Stimulated activated CD8-positive, alpha-beta memory T cell treated with anti-CD3 and anti-CD28 coated beads, Interleukin-12 subunit alpha, Interleukin-12 subunit beta, amount 100 ng/mL, for 1 hour (primary cell): Measurements from ENCODE around the gene PF4V1.
"Not testable (repeated sequence)": the region's sequence is repeated elsewhere in the genome, so short reads cannot be mapped to it uniquely, and the experiment has no call there.

Source experiments
- DNase-seq: peaks from one replicate; pipeline ENCODE4 v3.0.0-alpha.2; 2020; ENCODE audit warnings: low read depth

The PF4V1 gene

DNA sequence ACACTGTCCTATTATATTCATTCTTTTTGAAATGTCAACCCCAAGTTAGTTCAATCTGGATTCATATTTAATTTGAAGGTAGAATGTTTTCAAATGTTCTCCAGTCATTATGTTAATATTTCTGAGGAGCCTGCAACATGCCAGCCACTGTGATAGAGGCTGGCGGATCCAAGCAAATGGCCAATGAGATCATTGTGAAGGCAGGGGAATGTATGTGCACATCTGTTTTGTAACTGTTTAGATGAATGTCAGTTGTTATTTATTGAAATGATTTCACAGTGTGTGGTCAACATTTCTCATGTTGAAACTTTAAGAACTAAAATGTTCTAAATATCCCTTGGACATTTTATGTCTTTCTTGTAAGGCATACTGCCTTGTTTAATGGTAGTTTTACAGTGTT is 17.7 kb downstream of the PF4V1 start:
- DNase-seq = no peak

- DNase-seq = no peak
Measured at GRCh38 chr4:73871511-73872310, 18.6 kb downstream of the PF4V1 start.

GRCh38 chr4:73872316-73873108 is 19.4 kb downstream of the PF4V1 start:
- DNase-seq = no peak

DNA sequence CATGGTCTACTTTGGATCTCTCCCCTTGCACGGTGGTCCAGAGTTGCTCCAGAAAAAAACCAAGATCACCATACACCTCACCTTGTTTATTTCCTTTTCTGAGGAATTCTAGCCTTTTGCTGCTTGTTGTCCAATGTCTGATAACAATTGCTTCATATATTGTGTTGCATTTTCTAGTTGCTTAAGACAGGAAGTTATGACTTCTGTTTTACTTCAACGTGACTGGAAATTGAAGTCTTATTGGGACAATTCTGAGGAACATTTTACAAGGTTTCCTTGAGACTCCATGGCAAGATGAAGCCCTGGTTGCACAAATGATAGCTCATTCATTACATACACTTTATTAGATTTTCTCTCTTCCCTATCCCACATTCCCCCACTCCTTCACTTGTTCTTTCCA is 21.3 kb downstream of the PF4V1 start:
- no peak for DNase-seq

DNA sequence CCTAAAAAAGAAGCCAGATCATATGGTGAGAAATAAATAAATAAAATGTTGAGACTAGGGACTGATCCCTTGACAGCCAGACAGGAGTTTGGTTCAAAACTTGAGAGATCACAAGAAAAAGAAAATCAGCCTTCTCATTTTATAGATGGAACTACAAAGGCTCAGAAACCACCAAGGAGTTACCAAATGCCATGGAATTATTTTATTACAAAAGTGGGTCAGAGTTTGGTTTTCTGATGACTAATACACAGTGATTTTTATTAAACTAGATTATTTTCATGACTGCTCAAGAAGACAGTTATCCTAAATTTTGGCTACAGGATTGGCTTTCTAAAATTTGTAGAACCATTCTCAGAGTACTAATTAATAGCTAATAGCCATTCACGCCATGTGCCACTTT is 22.3 kb downstream of the PF4V1 start:
- DNase-seq = no peak

GRCh38 chr4:73883306-73883705 is 30.2 kb downstream of the PF4V1 start:
- DNase-seq = no peak

DNA sequence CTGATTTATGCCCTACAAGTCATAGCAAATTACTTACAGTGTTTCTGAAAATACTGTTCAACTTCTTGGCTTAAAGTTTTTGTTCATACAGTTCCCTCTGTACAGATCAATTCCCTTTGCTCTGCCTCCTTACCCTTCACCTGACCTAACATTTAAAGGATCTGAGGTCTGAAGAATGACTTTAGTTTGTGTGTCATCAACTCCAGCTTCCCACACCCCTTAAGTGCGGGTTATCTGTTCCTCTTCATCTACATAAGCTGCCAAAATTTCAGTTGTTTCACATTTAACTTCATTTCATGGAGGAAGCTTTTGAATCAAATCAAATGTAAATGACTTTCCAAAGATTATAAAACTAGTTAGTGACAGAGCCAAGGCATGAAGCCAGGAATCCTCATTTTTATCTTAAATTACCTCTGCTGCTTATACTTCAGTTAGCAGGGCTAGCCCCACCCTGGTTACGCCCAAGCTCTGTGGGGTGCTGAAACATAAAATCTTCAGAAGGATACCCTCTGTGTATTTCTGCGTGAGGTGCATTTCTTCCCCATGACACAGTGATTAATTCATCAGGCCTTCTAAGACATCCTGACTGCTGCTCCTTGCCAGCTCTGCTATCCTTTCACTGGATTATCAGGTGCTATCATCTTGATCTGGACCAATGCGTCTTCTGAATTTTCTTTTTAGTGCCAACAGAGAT is 32.6 kb downstream of the PF4V1 start:
- DNase-seq = no peak

DNA sequence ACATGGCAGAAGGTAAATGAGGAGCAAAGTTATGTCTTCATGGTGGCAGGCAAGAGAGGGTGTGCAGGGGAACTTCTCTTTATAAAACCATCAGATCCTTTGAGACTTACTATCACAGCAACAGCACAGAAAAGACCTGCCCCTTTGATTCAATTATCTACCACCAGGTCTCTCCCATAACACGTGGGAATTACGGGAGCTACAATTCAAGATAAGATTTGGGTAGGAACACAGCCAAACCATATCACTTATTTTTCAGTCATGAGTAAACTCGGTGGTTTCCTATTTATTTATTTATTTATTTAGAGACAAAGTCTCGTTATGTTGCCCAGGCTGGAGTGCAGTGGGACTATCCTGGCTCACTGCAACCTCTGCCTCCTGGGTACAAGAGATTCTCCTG is 38.2 kb downstream of the PF4V1 start:
- no peak for DNase-seq

DNA sequence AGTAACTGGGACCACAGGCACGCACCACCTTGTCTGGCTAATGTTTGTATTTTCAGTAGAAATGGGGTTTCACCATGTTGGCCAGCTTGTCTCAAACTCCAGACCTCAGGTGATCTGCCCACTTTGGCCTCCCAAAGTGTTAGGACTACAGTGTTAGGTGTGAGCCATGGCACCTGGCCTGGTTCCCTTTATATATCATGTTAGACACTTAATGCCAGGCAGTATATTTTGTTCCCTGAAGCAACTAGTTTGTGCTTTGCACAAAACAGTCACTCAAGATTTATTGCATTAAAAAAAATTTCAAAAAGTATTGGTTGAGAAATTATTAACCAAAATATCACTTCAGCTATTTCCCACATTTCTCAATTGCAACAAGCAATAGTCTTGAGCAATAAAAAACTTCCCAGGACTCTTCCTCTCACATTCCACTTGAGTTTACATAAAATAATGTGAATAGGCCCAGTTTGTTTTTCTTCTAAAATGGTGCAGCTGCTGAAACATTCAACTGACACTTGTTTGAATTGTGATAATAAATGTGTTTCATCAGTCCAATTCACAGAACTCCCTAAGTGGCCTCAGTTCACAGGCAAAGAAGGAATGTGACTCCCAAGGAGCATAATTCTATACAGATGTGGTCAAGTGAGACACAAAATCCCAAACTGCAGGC is 38.8 kb downstream of the PF4V1 start:
- no peak for DNase-seq

DNA sequence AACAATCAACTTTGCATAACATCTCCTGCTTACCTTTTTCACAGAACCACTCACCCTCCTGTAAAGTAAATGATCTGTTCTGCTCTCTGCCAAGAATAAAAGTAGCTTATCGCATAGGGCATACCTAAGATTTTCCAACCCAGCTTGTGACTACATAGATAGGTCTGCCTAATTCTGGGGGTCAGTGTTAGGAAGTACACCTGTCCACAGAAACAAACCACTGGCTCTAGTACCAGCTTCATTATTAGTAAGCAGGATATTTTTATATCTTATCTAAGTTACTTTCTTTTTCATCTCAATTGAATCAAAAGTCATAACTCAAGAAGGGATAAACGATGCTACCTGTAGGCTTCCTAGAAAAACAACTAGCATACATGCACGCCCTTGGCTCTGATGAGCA is 39.9 kb downstream of the PF4V1 start:
- no peak for DNase-seq

DNA sequence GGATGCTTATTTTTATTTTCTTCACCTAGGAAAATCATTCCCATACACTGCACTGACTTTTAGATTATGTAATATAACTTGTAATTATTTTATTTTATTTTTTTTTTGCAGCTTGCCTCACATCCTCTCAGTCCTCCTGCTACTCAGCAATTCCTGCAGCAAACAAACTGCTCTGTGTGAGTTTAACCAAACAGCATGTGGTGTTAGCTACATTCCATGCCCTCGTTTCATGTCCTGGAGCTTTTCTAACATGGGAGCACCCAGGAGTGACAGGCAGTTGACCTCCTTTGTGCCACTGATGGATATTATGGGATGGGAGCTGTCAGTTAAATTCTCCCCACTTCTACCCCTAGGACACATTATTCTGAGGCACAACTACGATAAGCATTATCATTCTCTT is 40.9 kb downstream of the PF4V1 start:
- DNase-seq = no peak

DNA sequence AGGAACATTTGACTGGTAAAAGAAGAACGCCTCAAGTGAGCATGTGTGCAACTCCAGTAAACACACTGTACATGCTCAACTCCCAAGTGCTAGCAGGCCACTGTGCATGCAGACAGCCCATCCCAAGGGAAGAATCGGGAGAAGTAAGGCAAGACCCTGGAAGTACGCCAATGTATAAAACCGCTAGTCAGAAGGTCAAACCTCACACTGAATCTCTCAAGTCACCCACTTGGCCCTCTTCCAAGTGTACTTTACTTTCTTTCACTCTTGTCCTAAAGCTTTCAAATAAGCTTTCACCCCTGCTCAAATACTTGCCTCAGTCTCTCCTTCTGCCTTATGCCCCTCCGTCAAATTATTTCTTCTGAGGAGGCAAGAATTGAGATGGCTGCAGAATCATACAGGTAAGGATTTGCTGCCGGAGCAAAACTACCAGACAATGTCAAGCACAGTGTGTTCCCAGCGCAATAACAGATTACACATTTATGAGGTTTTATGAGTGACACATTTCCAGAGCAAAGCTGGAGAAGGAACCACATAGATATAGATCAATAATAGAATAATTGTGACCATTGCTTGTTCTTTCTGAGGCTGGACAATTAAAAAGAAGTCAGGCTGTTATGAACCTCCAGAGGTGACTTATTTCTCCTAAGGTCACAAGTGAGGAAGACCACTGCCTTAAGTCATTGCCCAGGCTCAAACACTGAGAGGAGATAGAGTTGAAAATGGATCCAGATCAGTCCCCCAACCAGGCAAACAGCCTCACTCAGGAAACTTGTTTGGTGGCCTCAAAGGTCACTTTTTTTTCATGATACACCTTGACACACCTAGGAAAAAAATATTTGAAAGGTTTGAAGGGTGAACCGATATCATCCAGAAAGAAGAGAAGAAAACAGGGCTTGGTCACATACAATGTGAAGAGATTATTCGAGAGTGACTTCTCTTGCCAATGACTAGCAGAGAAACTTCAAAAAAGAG is 42.4 kb downstream of the PF4V1 start:
- DNase-seq = no peak

DNA sequence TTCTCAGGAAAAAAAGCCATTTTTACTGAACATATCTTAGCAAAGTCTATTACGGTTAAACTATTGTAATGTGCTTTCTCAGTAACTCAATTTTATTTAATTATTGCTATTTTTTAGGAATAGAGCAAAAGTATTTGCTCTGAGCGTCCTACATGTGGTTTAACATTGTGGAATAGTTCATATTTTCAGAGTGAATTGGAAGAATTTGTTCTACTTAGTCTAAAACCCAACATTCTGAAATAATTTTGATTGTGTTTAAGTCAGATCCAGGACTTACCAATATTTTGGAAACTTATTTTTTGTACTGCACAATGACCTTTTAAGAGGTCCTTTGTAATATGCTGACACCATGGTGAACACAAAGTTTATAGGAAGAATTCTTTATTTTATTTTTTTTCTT is 43.3 kb downstream of the PF4V1 start:
- DNase-seq = no peak

GRCh38 chr4:73897380-73898136 is 44.5 kb downstream of the PF4V1 start:
- no peak for DNase-seq

DNA sequence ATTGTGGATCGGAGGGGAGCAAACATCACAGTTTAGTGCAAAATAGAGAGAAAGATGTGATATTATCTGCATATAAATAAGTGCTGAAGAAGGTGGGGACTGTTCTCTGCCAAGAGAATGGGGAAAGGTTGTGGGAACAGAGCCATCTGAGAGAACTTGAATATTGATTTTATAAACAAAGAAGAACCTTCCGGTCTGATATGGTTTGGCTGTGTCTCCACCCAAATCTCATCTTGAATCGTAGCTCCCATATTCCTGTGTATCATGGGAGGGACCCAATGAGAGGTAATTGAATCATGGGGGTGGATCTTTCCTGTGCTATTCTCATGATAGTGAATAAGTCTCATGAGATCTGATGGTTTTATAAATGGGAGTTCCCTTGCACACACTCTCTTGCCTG is 46.2 kb downstream of the PF4V1 start:
- DNase-seq = not testable (repeated sequence)

- no peak for DNase-seq
Measured at GRCh38 chr4:73901031-73901430, 47.9 kb downstream of the PF4V1 start.

- no peak for DNase-seq
Measured at GRCh38 chr4:73902038-73902637, 49.0 kb downstream of the PF4V1 start.

DNA sequence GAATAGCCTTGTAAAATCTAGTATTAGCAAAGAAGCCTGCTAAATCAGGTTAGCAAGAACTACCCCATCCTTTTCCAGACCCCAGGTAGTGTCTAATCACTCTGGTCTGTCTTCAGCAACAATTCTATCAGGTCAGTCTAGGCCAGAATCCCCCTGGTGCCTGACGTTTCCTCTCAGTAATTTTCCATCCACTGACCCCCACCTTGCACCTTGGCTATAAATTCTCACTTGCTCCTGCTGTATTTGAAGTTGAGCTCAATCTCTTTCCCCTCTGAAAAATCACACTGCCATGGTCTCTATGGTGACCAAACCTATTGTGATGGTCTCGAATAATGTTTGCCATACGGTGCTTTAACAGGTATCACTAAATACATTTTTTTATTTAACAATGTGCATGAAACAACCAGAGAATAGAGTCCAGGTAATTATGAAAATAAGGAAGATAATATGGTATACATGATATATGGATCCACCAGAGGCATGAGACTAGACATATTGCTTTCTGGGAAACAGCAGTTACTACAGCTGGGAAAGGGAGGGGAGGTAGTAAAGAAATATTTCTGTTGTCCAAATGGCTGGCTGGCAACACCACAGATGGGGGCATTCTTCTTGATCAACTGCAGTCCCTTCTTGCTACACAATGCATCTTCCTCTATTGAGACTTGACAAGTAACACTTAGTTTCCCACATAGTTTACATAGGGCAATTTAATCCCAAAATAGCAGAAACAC is 49.9 kb downstream of the PF4V1 start:
- DNase-seq = no peak
